Activated CD8-positive, alpha-beta T cell treated with anti-CD3 and anti-CD28 coated beads for 36 hours (primary cell): ENCODE results near the gene SNAPIN. TPM values are rescaled to one million over a fixed set of nuclear protein-coding genes. Genes with fewer than 3 reads are reported as not detected.
"Not testable (repeated sequence)": the region's sequence is repeated elsewhere in the genome, so short reads cannot be mapped to it uniquely, and the experiment has no call there.

Source experiments
- ATAC-seq: fragments of 200-7000 bp; cut with Tn5 transposase; one replicate; pipeline ENCODE4 v1.10.0; 2021; ENCODE audit warnings: mild to moderate bottlenecking, moderate library complexity
- CTCF ChIA-PET: fragments of 350-600 bp; sonication (Branson Sonifier 250); formaldehyde crosslinking; loops from one replicate; lab custom pipeline; 2021; ENCODE audit warnings: antibody characterized with exemption; lab: Charles Lee
- POLR2A ChIA-PET: fragments of 350-600 bp; sonication (Branson Sonifier 250); formaldehyde crosslinking; loops from one replicate; lab custom pipeline; 2021; ENCODE audit warnings: antibody characterized with exemption; lab: Charles Lee
- DNase-seq: peaks from one replicate; pipeline ENCODE4 v3.0.0-alpha.2; 2020
- H3K27ac Mint-ChIP-seq: one replicate; pipeline ENCODE4 v1.8.0; 2021; ENCODE audit warnings: mild to moderate bottlenecking, mixed read lengths
- H3K27me3 Mint-ChIP-seq: one replicate; pipeline ENCODE4 v1.8.0; 2021; ENCODE audit warnings: mixed read lengths
- H3K36me3 Mint-ChIP-seq: one replicate; pipeline ENCODE4 v1.8.0; 2021; ENCODE audit warnings: low read depth, mixed read lengths
- H3K4me1 Mint-ChIP-seq: one replicate; pipeline ENCODE4 v1.8.0; 2021; ENCODE audit warnings: low read depth, mixed read lengths
- H3K4me3 Mint-ChIP-seq: one replicate; pipeline ENCODE4 v1.8.0; 2021; ENCODE audit warnings: mild to moderate bottlenecking, moderate library complexity, mixed read lengths
- H3K9me3 Mint-ChIP-seq: one replicate; pipeline ENCODE4 v1.8.0; 2021; ENCODE audit warnings: mixed read lengths
- CTCF ChIP-seq: fragments of 200-600 bp; IDR thresholded peaks from one replicate; pipeline ENCODE4 v1.8.0; 2022; ENCODE audit warnings: antibody characterized with exemption, mild to moderate bottlenecking
- intact Hi-C: fragments of 100-400 bp; cut with micrococcal nuclease; formaldehyde crosslinking; loops from one replicate; pipeline ENCODE4 v1.10.0; 2022
- total RNA-seq, 2 experiments: library from RNA; stranded (reverse); gene quantifications; one replicate each; pipeline ENCODE4 v1.2.3, GENCODE V29; 2021

SNAPIN gene
- total RNA-seq, 2 experiments from 2014 or later, result 25.7 to 27.3 TPM

- no peak for TF ChIP-seq CTCF
- no peaks in the 10 kb centered on the region for H3K9me3 Mint-ChIP-seq
- no peak for DNase-seq
- H3K4me1 Mint-ChIP-seq, result peaks cover 26% of the 10 kb centered on the region
- intact Hi-C loops, result loop anchor here (5.0 kb wide), 1 partner anchor 318 kb away; the partner anchor contains the start of gene RAB13
- ATAC-seq, result no peak
- CTCF ChIA-PET, result interaction anchor here (0.8 to 1.7 kb wide), 3 partner anchors 8 to 159 kb away, joined by 3 to 5 read pairs (median 3); partner anchors contain the start of gene SNAPIN
- no peak overlapping the region for H3K27ac Mint-ChIP-seq
- no peaks in the 10 kb centered on the region for H3K27me3 Mint-ChIP-seq
- H3K36me3 Mint-ChIP-seq, result peaks cover 53% of the 10 kb centered on the region
- POLR2A ChIA-PET, result interaction anchor here (1.1 to 3.9 kb wide), 7 partner anchors 9 to 317 kb away, joined by 3 to 31 read pairs (median 5); partner anchors contain the start of genes CHTOP and SNAPIN
- no peak overlapping the region for H3K4me3 Mint-ChIP-seq
Measured at GRCh38 chr1:153669606-153670005, 11.1 kb downstream of the SNAPIN start.

GRCh38 chr1:153670257-153670858 lies 11.9 kb downstream of the SNAPIN start:
- ChIA-PET CTCF (interaction anchor here (1.7 to 3.3 kb wide), 2 partner anchors 79 to 160 kb away, joined by 5 to 17 read pairs; no protein-coding TSS in a partner anchor), POLR2A (interaction anchor here (0.6 to 3.9 kb wide), 6 partner anchors 9 to 138 kb away, joined by 3 to 31 read pairs (median 6); partner anchors contain the start of genes CHTOP and SNAPIN)
- intact Hi-C loops, result loop anchor here (5.0 kb wide), 1 partner anchor 317 kb away; the partner anchor contains the start of gene RAB13
- no peak overlapping the region for H3K4me3 Mint-ChIP-seq
- peaks cover 26% of the 10 kb centered on the region for H3K4me1 Mint-ChIP-seq
- no peak for TF ChIP-seq CTCF
- DNase-seq (peak; percentile 42), ATAC-seq (no peak)
- H3K27me3 Mint-ChIP-seq, result no peaks in the 10 kb centered on the region
- H3K27ac Mint-ChIP-seq, result no peak overlapping the region
- no peaks in the 10 kb centered on the region for H3K9me3 Mint-ChIP-seq
- H3K36me3 Mint-ChIP-seq, result peaks cover 47% of the 10 kb centered on the region

GRCh38 chr1:153670859-153671627 lies 12.5 kb downstream of the SNAPIN start, which contains the start of gene ILF2:
Gene ILF2 (minus strand): TSS chr1:153670993. CDS start chr1:153670922, 71 bp downstream.
- H3K9me3 Mint-ChIP-seq, result no peaks in the 10 kb centered on the region
- no peaks in the 10 kb centered on the region for H3K27me3 Mint-ChIP-seq
- peak; percentile 99 for DNase-seq
- CTCF ChIA-PET, result interaction anchor here (1.3 to 3.3 kb wide), 6 partner anchors 23 to 316 kb away, joined by 4 to 17 read pairs (median 6); partner anchors contain the start of gene RAB13
- peak; percentile 90 for ATAC-seq
- H3K27ac Mint-ChIP-seq, result no peak within 1 kb of the TSS
- TF ChIP-seq CTCF, result no peak
- intact Hi-C loops, result loop anchor here (5.0 kb wide), 1 partner anchor 316 kb away; the partner anchor contains the start of gene RAB13
- POLR2A ChIA-PET, result interaction anchor here (1.1 to 3.9 kb wide), 3 partner anchors 10 to 36 kb away, joined by 8 to 31 read pairs (median 9); partner anchors contain the start of genes CHTOP and SNAPIN
- H3K4me3 Mint-ChIP-seq, result no peak within 1 kb of the TSS
- H3K36me3 Mint-ChIP-seq, result peaks cover 41% of the 10 kb centered on the region
- H3K4me1 Mint-ChIP-seq, result peaks cover 26% of the 10 kb centered on the region

GRCh38 chr1:153671628-153672353 lies 13.3 kb downstream of the SNAPIN start:
- not testable (repeated sequence) for H3K27ac Mint-ChIP-seq, H3K4me3 Mint-ChIP-seq, H3K9me3 Mint-ChIP-seq, H3K27me3 Mint-ChIP-seq
- ChIA-PET POLR2A (interaction anchor here (0.6 to 3.9 kb wide), 4 partner anchors 36 to 315 kb away, joined by 3 to 31 read pairs (median 3); partner anchors contain the start of genes CHTOP and RAB13), CTCF (interaction anchor here (0.6 to 3.3 kb wide), 13 partner anchors 24 to 315 kb away, joined by 3 to 17 read pairs (median 4); partner anchors contain the start of genes CHTOP and RAB13)
- ATAC-seq, result peak; percentile 31
- intact Hi-C loops, result loop anchor here (5.0 kb wide), 1 partner anchor 316 kb away; the partner anchor contains the start of gene RAB13
- H3K4me1 Mint-ChIP-seq, result peaks cover 26% of the 10 kb centered on the region
- peaks cover 35% of the 10 kb centered on the region for H3K36me3 Mint-ChIP-seq
- DNase-seq, result peak; percentile 74
